OCI-LY1 (cell line): Measurements from ENCODE around the gene CXCL14.

Source experiments
- EZH2 ChIP-seq: fragments of 200-600 bp; sonication (generic), shearing (Covaris generic); IDR thresholded peaks from 2 replicates; pipeline ENCODE4 v1.8.0; 2017; ENCODE audit warnings: borderline replicate concordance, mixed run types, mild to moderate bottlenecking, antibody characterized with exemption, low read length, moderate library complexity, mixed read lengths
- TF ChIP-seq, protein P1 (sequence below): fragments of 200-600 bp; sonication (generic), shearing (Covaris generic); IDR thresholded peaks from 2 replicates; pipeline ENCODE4 v1.5.1; 2017; ENCODE audit warnings: mild to moderate bottlenecking, antibody characterized with exemption, low read length, moderate library complexity, mixed read lengths

- TF ChIP-seq, protein P1, sequence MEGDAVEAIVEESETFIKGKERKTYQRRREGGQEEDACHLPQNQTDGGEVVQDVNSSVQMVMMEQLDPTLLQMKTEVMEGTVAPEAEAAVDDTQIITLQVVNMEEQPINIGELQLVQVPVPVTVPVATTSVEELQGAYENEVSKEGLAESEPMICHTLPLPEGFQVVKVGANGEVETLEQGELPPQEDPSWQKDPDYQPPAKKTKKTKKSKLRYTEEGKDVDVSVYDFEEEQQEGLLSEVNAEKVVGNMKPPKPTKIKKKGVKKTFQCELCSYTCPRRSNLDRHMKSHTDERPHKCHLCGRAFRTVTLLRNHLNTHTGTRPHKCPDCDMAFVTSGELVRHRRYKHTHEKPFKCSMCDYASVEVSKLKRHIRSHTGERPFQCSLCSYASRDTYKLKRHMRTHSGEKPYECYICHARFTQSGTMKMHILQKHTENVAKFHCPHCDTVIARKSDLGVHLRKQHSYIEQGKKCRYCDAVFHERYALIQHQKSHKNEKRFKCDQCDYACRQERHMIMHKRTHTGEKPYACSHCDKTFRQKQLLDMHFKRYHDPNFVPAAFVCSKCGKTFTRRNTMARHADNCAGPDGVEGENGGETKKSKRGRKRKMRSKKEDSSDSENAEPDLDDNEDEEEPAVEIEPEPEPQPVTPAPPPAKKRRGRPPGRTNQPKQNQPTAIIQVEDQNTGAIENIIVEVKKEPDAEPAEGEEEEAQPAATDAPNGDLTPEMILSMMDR, result no peak
- no peak for TF ChIP-seq EZH2
Measured at GRCh38 chr5:135535420-135535819, 43.4 kb downstream of the CXCL14 start.
